ENCODE measurements around the gene TMEM163.
A peak's percentile ranks its signal among the peaks of the same experiment; 100 is the strongest.

The TMEM163 gene

GRCh38 chr2:134462791-134463698 is 255.8 kb downstream of the TMEM163 start:
- Mint-ChIP-seq H3K36me3 (ENCODE audit: low read depth) (no peaks in the 10 kb centered on the region), H3K9me3 (no peaks in the 10 kb centered on the region), H3K27ac (no peak overlapping the region), H3K4me3 (no peak overlapping the region), H3K4me1 (peaks cover 6% of the 10 kb centered on the region), H3K27me3 (ENCODE audit: low read depth) (no peaks in the 10 kb centered on the region)
- TF ChIP-seq, protein P1, sequence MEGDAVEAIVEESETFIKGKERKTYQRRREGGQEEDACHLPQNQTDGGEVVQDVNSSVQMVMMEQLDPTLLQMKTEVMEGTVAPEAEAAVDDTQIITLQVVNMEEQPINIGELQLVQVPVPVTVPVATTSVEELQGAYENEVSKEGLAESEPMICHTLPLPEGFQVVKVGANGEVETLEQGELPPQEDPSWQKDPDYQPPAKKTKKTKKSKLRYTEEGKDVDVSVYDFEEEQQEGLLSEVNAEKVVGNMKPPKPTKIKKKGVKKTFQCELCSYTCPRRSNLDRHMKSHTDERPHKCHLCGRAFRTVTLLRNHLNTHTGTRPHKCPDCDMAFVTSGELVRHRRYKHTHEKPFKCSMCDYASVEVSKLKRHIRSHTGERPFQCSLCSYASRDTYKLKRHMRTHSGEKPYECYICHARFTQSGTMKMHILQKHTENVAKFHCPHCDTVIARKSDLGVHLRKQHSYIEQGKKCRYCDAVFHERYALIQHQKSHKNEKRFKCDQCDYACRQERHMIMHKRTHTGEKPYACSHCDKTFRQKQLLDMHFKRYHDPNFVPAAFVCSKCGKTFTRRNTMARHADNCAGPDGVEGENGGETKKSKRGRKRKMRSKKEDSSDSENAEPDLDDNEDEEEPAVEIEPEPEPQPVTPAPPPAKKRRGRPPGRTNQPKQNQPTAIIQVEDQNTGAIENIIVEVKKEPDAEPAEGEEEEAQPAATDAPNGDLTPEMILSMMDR (IDR thresholded peaks at IDR 0.05; ENCODE audit: unreplicated experiment in 3 of 3): no peak

DNA sequence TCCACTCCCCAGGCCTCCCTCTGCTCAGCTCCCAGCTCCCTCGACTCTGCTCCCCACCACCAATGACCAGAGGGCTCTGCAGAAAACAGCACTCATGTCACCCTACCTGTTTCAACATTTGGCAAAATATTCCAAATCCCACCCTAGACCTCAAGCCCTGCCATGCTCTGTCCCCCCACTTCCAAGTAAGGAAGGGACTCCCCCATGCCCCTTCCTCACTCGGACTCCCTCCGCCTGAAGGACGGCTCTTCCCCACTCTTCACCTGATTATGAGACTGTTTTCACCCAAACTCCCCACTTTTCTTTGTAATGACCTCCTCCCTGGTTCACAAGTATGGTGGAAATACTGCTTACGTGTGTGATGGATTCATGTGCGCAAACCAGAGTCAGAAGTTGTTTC is 256.5 kb downstream of the TMEM163 start:
- H3K4me3 Mint-ChIP-seq: no peak overlapping the region
- no peaks in the 10 kb centered on the region for H3K9me3 Mint-ChIP-seq
- no peaks in the 10 kb centered on the region for H3K36me3 Mint-ChIP-seq (ENCODE audit: low read depth)
- TF ChIP-seq, protein P1 (IDR thresholded peaks at IDR 0.05; ENCODE audit: unreplicated experiment in 3 of 3): no peak
- no peak overlapping the region for H3K27ac Mint-ChIP-seq
- peaks cover 6% of the 10 kb centered on the region for H3K4me1 Mint-ChIP-seq
- no peaks in the 10 kb centered on the region for H3K27me3 Mint-ChIP-seq (ENCODE audit: low read depth)

DNA sequence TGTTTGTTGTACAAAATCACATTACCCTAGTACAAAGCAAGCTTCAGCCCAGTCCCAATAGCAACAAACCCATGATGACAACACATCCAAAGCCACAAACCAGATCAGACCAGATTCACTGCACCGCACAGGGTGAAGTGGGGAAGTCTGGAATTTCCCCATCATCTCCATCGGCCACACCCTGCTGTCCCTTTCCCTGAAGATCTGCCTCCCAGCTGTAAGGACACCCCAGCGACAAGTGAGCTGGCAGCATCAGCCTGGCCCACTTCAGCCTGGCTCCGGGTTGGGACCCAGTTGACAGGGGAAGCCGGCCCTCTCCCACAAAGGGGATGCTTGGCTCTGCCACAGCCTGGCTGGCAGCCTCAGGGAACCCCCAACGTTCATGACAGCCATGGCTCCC is 257.3 kb downstream of the TMEM163 start:
- Mint-ChIP-seq H3K9me3 (no peaks in the 10 kb centered on the region), H3K36me3 (ENCODE audit: low read depth) (no peaks in the 10 kb centered on the region), H3K4me1 (peaks cover 6% of the 10 kb centered on the region), H3K4me3 (no peak overlapping the region), H3K27ac (peak overlapping the region in 1 of 3 experiments; percentile 27), H3K27me3 (ENCODE audit: low read depth) (no peaks in the 10 kb centered on the region)
- TF ChIP-seq, protein P1 (IDR thresholded peaks at IDR 0.05; ENCODE audit: unreplicated experiment in 3 of 3): no peak

DNA sequence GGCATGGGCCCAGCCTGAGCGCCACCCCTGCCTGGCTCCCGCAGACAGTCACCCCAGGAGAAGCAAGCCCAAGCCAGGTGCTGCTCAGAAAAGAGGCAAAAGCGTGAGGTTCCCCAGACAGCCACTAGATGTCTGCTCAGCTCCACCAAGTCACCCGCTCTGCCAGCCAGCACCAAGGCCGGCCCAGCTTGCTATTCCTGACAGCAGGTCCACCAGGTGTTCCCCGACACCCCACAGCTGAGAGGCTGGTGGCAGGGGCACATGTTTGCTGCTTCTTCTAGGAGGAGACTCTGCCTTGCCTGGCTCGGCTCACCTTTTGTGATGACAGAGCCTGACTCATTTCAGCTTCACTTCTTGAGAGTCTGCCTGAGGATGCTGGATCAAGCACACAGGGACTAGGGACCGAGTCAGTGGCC is 258.2 kb downstream of the TMEM163 start:
- Mint-ChIP-seq H3K4me1 (peaks cover 6% of the 10 kb centered on the region), H3K36me3 (ENCODE audit: low read depth) (no peaks in the 10 kb centered on the region), H3K9me3 (no peaks in the 10 kb centered on the region), H3K27ac (no peak overlapping the region), H3K4me3 (no peak overlapping the region), H3K27me3 (ENCODE audit: low read depth) (no peaks in the 10 kb centered on the region)
- TF ChIP-seq, protein P1 (IDR thresholded peaks at IDR 0.05; ENCODE audit: unreplicated experiment in 3 of 3): peak; percentile 67 to 82 (median 74)

- H3K4me1 Mint-ChIP-seq: peaks cover 12% of the 10 kb centered on the region
- no peaks in the 10 kb centered on the region for H3K27me3 Mint-ChIP-seq (ENCODE audit: low read depth)
- H3K4me3 Mint-ChIP-seq: no peak overlapping the region
- no peaks in the 10 kb centered on the region for H3K9me3 Mint-ChIP-seq
- H3K27ac Mint-ChIP-seq: no peak overlapping the region
- H3K36me3 Mint-ChIP-seq (ENCODE audit: low read depth): no peaks in the 10 kb centered on the region
- TF ChIP-seq, protein P1 (IDR thresholded peaks at IDR 0.05; ENCODE audit: unreplicated experiment in 3 of 3): no peak
Observed at GRCh38 chr2:134459706-134460406, 258.9 kb downstream of the TMEM163 start.

Data from nephron (organoid).